GM04503 (cell line): ENCODE results near the gene MAP3K1.

Source experiments
- DNase-seq: peaks from one replicate; pipeline ENCODE4 v3.0.0-alpha.2; 2012; ENCODE audit warnings: low read depth

Gene MAP3K1

GRCh38 chr5:56909294-56910209, 94.2 kb downstream of the MAP3K1 start, which contains the start of gene SETD9:
Gene SETD9, plus strand, starts transcription at chr5:56909596. Its CDS starts 50 bp downstream, at chr5:56909646.
- peak; percentile 76 for DNase-seq

- DNase-seq, result no peak
Measured at GRCh38 chr5:56910210-56910965, 95.0 kb downstream of the MAP3K1 start.

GRCh38 chr5:56913766-56914165, 98.4 kb downstream of the MAP3K1 start:
- no peak for DNase-seq

GRCh38 chr5:56914678-56915077, 99.3 kb downstream of the MAP3K1 start:
- DNase-seq, result no peak

GRCh38 chr5:56917534-56917933, 102.2 kb downstream of the MAP3K1 start:
- DNase-seq, result no peak

- DNase-seq, result no peak
Measured at GRCh38 chr5:56918054-56918453, 102.7 kb downstream of the MAP3K1 start.

- DNase-seq, result no peak
Measured at GRCh38 chr5:56919942-56920662, 104.8 kb downstream of the MAP3K1 start.

- DNase-seq, result no peak
Measured at GRCh38 chr5:56922922-56923321, 107.6 kb downstream of the MAP3K1 start.

- DNase-seq, result no peak
Measured at GRCh38 chr5:56934325-56934724, 119.0 kb downstream of the MAP3K1 start.

- no peak for DNase-seq
Measured at GRCh38 chr5:56938858-56939257, 123.5 kb downstream of the MAP3K1 start.

- peak; percentile 47 for DNase-seq
Measured at GRCh38 chr5:56941981-56942380, 126.6 kb downstream of the MAP3K1 start.
